ENCODE measurements around the gene ZNF407.
"Not testable (repeated sequence)": the region's sequence is repeated elsewhere in the genome, so short reads cannot be mapped to it uniquely, and the experiment has no call there.

Gene ZNF407

GRCh38 chr18:74967979-74968378 is 370.3 kb downstream of the ZNF407 start:
- no peaks in the 10 kb centered on the region for H4K20me1 ChIP-seq (ENCODE audit: low read depth, low read length)
- H3K79me2 ChIP-seq (ENCODE audit: insufficient read depth, low read length) = no peaks in the 10 kb centered on the region
- H3K4me2 ChIP-seq (ENCODE audit: low read depth, low read length, poor library complexity, severe bottlenecking) = no peak overlapping the region
- no peaks in the 10 kb centered on the region for H3K9me3 ChIP-seq (ENCODE audit: insufficient read depth, low read length)
- H3F3A ChIP-seq (ENCODE audit: insufficient read depth) = no peaks in the 10 kb centered on the region
- no peak overlapping the region for H3K27ac ChIP-seq (ENCODE audit: low read depth, low read length)
- H3K9ac ChIP-seq (ENCODE audit: low read length) = no peak overlapping the region
- no peak overlapping the region for H3K4me3 ChIP-seq (ENCODE audit: insufficient read depth, low read length, poor library complexity, severe bottlenecking)
- TF ChIP-seq EZH2phosphoT487 (conservative IDR thresholded peaks at IDR 0.05; ENCODE audit: low read length) (no peak), CTCF (IDR thresholded peaks at IDR 0.05; ENCODE audit: insufficient read depth, low read length, poor library complexity, severe bottlenecking) (no peak)
- no peaks in the 10 kb centered on the region for H3K9me2 ChIP-seq (replicated peaks; ENCODE audit: insufficient read depth, low read length)
- H3K27me3 ChIP-seq (ENCODE audit: low read length) = no peaks in the 10 kb centered on the region
- H2AFZ ChIP-seq (ENCODE audit: low read depth, low read length, severe bottlenecking) = no peak overlapping the region
- H3K36me3 ChIP-seq (ENCODE audit: low read length) = no peaks in the 10 kb centered on the region

- H3K9me2 ChIP-seq (replicated peaks; ENCODE audit: insufficient read depth, low read length); H2AFZ ChIP-seq (ENCODE audit: low read depth, low read length, severe bottlenecking); H3F3A ChIP-seq (ENCODE audit: insufficient read depth); H3K9ac ChIP-seq (ENCODE audit: low read length); H4K20me1 ChIP-seq (ENCODE audit: low read depth, low read length); H3K27ac ChIP-seq (ENCODE audit: low read depth, low read length); H3K79me2 ChIP-seq (ENCODE audit: insufficient read depth, low read length); H3K4me3 ChIP-seq (ENCODE audit: insufficient read depth, low read length, poor library complexity, severe bottlenecking); H3K36me3 ChIP-seq (ENCODE audit: low read length); H3K9me3 ChIP-seq (ENCODE audit: insufficient read depth, low read length); H3K4me2 ChIP-seq (ENCODE audit: low read depth, low read length, poor library complexity, severe bottlenecking); H3K27me3 ChIP-seq (ENCODE audit: low read length): not testable (repeated sequence)
Observed at GRCh38 chr18:74971358-74971757, 373.7 kb downstream of the ZNF407 start.

GRCh38 chr18:74971776-74972175 is 374.1 kb downstream of the ZNF407 start:
- H3K9me2 ChIP-seq (replicated peaks; ENCODE audit: insufficient read depth, low read length); H3K9ac ChIP-seq (ENCODE audit: low read length); H3K4me3 ChIP-seq (ENCODE audit: insufficient read depth, low read length, poor library complexity, severe bottlenecking); H3K4me2 ChIP-seq (ENCODE audit: low read depth, low read length, poor library complexity, severe bottlenecking); H3K27me3 ChIP-seq (ENCODE audit: low read length); H3K27ac ChIP-seq (ENCODE audit: low read depth, low read length); H3K9me3 ChIP-seq (ENCODE audit: insufficient read depth, low read length); H3K79me2 ChIP-seq (ENCODE audit: insufficient read depth, low read length); H2AFZ ChIP-seq (ENCODE audit: low read depth, low read length, severe bottlenecking); H3F3A ChIP-seq (ENCODE audit: insufficient read depth); H3K36me3 ChIP-seq (ENCODE audit: low read length); H4K20me1 ChIP-seq (ENCODE audit: low read depth, low read length): not testable (repeated sequence)

GRCh38 chr18:74972354-74972753 is 374.7 kb downstream of the ZNF407 start:
- Histone ChIP-seq H3K27ac (ENCODE audit: low read depth, low read length) (no peak overlapping the region), H3K36me3 (ENCODE audit: low read length) (no peaks in the 10 kb centered on the region), H3K9me3 (ENCODE audit: insufficient read depth, low read length) (no peaks in the 10 kb centered on the region), H3K79me2 (ENCODE audit: insufficient read depth, low read length) (no peaks in the 10 kb centered on the region), H3K9ac (ENCODE audit: low read length) (no peak overlapping the region), H3F3A (ENCODE audit: insufficient read depth) (no peaks in the 10 kb centered on the region), H4K20me1 (ENCODE audit: low read depth, low read length) (no peaks in the 10 kb centered on the region), H3K4me2 (ENCODE audit: low read depth, low read length, poor library complexity, severe bottlenecking) (no peak overlapping the region), H2AFZ (ENCODE audit: low read depth, low read length, severe bottlenecking) (no peak overlapping the region), H3K27me3 (ENCODE audit: low read length) (no peaks in the 10 kb centered on the region), H3K4me3 (ENCODE audit: insufficient read depth, low read length, poor library complexity, severe bottlenecking) (no peak overlapping the region), H3K9me2 (replicated peaks; ENCODE audit: insufficient read depth, low read length) (no peaks in the 10 kb centered on the region)
- TF ChIP-seq CTCF (IDR thresholded peaks at IDR 0.05; ENCODE audit: insufficient read depth, low read length, poor library complexity, severe bottlenecking) (no peak), EZH2phosphoT487 (conservative IDR thresholded peaks at IDR 0.05; ENCODE audit: low read length) (no peak)
